GM21423 (cell line): ENCODE measurements around the gene WNT2.

Source experiments
- ATAC-seq: cut with Tn5 transposase; IDR thresholded peaks from one replicate; pipeline ENCODE4 v1.9.1; 2021; ENCODE audit warnings: mild to moderate bottlenecking, moderate library complexity; ENCODE audit not compliant: unreplicated experiment

WNT2 gene

DNA sequence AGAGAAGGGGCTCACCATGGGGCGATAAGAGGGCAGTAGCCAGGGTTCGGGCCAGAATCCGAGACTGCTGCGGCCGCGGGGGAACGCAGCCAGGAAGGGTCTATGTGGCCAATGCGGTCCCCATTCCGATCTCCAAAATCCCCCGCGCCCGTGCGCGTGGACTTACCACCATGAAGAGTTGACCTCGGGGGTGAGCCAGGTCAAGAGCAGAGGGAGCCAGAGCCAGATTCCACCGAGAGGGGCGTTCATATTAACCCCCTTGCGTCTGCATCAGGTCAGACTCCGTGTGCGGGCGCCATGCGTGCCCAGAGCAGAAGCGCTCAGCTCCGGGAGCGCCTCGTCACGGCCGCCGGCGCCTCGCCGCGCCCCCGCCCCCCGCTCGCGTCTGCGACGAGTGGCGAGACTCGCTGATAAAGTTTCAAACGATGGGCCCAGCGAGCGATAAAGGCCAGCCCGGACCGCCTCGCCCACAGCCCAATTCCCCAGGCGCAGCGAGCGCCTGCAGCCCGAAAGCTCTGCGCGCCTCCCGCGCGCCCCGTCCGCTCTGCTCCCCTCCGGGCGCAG lies at the start of gene WNT2:
WNT2 (minus strand) TSS at position 318 of the 564 bp plus-strand sequence; CDS start at position 249, 69 bp downstream.
- no peak for ATAC-seq

DNA sequence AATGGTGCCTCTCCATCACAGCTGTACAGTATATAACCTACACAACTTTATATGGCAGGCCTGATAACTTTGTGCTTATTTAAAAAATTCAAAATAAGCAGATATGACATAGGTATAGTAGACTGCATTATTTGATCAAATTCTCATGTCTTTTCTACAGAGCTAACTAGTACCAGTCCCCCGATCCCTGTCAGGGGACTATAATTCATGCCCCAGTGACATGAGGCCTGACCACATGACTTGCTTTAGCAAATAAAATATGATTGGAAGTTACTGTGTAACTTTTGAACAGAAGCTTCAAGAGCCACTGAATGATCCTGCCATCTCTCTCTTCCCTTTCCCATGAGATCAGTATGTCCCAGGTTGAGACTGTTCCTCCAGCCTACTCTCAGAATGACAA lies 49.2 kb upstream of the WNT2 start:
- ATAC-seq: no peak

DNA sequence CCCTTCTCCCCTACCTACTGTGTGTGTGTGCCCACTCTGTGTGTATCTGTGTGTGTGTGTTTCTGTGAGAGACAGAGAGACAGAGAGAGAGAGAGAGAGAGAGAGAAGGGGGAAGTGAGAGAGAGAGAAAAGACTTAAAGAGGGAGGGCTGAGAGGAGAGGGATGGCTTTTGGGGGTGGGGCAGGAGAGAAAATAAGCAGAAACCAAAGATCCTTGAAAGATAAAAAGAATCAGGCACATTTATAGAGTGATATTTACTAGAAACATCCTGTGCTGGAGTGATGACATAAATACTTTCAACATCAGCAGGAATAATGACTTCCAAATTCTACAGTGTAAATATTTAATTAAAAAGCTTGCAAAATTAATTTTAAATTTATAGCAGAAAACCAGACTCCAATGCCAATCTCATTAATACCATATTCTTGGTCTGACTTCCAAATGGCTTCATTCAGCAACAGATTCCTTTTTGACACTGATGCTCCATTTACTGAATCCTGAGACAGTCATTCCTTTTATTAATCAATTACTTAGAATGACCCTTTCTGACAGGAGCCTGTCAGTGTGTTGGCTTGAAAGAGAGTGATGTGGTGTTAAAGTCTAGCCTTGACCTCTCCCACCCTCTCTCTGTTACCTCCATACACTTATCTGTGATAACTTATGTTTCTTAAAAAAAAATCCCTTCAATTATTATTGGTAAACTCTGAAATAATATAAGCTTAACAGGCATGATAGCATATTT lies 41.7 kb upstream of the WNT2 start:
- no peak for ATAC-seq

DNA sequence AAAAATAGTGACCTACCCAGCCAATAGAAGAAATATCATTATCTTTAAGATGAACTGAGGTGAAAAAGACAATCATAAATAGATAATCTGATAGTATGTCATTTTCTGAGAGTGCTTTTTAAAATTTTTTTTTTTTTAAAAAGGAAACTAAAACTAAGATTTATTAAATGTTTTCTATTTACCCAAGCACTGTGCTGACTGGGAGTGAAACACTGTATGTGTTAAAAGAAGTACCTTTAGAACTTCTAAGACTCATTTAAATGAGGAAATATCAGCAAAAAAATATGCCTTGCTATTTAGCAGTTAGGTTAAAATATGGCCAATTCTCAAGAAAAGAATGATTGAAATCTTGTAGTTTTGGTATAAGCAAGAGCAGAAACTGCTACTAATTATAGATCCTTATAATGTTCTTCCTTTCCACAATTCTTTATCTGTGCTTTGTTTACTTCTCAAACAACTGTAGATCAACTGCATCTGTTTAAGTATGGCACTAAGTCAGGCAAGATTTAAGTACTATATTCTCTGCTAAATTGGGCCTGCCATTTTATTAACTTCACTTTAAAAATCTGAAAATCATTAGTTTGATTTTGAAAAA lies 39.5 kb upstream of the WNT2 start:
- no peak for ATAC-seq

DNA sequence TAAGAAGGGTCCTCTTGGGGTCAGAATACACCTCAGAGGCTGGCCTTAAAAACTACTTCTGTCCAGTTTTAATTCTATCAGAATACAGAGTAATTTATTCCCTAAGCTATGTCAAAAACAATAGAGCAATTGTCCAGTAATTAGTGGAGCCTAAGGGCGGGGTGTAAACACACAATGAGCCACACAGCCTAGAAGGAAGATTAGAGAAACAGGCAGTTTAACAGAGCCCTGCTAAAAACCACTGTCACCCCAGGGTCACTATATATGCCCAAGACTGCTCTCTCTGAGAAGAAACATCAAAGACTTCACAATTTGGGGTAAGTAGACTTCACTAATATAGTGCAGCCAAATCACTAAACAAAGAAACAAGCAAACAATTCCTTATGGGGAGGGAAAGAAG lies 27.2 kb upstream of the WNT2 start:
- ATAC-seq: no peak

DNA sequence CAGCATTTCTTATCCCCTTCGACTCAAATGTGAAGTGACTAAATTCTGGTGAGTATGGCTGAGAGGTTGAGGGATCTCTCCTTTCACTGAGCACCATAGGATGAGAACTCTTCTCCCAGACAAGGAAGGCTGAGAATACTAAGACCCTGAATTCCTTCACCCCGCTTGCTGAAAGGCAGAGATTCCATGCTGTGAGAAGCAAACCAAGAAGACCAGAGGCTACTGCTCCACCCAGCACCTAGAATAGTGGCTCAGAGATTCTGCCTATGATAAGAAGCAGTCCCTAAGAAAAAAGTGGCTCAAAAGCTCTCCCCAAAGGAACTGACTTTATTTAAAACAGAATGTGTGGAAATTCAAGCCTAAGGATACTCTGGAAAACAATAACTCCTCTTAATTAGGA lies 26.7 kb upstream of the WNT2 start:
- ATAC-seq: no peak

DNA sequence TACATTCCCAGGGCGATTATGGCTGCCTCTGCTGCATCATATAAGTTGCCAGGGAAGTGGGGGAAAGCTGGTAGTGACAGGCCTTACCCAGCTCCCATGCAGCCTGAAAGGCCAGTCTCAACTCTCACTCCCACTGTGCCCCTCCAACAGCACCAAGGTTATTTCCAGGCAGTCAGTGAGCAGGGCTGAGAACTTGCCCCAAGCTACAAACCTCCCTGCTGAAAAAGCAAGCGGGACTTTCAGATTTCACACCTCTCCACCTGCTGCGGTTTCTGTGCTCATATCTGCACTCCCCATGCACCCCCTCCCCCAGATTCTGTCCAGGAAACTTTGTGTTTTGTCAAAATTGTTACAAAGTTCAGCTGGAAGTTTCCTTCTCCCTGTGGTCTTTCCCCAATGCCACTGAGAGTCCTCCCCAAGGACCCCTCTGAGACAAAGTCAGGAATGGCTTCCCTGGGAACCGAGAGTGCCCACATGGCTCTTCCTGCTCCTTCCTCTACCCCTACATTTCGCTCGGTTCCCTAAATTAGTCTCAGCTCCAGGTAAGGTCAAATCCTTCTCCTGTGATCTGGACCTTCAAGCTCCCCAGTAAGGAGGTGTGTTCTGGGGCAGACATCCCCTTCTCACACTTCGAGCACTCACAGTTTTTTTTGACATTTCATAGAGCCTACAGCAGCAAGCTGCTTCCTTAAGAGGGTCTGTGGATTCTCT lies 25.3 kb upstream of the WNT2 start:
- ATAC-seq: no peak

DNA sequence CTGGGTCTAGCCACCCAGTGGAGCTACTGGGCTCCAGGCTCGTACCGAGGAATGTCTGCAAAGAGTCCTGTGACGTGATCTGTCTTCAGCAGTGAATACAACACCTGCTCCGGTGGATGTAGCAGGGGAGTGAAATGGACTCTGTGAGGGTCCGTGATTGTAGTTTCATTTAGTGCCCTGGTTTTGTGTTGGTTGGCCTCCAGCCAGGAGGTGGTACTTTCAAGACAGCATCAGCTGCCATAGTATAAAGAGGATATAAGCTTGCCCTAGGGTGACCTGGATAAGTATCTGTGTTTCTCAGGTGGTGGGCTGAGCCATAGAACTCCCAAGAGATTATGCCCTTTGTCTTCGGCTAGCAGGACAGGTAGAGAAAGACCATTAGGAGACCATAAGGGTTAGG lies 24.6 kb upstream of the WNT2 start:
- no peak for ATAC-seq

DNA sequence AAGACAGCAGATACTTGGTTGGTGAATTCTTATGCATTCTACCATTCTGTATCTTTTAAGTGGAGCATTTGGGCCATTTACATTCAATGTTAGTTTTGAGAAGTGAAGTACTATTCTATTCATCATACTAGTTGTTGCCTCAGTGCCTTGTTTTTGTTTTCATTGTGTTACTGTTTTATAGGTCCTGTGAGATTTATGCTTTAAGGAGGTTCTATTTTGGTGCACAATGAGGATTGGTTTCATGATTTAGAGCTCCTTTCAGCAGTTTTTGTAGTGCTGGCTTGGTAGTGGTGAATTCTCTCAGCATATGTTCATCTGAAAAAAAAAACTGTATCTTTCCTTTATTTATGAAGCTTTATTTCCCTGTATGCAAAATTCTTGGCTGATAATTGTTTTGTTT lies 23.3 kb upstream of the WNT2 start:
- ATAC-seq: no peak

DNA sequence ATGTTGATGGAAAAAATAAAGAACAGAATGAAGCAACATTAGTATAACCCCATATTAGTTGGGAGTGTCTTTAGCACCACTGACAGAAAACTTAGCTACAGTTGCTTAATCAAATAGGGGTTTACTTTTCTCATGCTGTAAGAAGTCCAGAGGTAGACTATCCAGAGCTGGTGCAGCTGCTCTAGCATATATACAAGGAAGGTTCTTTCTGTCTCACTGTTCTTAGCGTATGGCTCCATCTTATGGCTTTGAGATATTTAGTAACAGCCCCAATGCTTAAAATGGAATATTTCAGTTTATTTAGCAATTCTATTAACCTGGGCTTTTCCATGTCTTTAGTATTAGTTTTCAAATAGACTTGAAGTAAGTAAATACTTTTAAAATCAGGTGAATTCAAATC lies 15.2 kb upstream of the WNT2 start:
- no peak for ATAC-seq

DNA sequence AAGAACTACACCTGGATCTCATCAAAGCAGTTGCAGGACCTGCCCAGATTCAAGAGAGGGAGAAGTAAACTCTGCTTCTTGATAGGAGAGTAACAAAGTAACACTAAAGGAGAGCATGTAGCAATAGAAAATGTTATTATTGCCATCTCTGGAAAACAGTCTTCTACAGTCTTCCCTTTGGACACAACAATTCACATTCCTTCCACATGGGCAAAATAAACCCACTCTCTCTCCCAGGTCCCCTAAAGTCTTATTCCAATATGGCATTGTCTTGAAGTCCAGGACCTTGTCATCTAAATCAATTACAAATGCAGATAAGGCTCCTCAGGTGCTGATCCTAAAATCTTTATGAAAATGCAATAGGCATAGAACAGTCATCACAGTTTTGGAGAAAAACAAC lies 10.3 kb upstream of the WNT2 start:
- no peak for ATAC-seq

DNA sequence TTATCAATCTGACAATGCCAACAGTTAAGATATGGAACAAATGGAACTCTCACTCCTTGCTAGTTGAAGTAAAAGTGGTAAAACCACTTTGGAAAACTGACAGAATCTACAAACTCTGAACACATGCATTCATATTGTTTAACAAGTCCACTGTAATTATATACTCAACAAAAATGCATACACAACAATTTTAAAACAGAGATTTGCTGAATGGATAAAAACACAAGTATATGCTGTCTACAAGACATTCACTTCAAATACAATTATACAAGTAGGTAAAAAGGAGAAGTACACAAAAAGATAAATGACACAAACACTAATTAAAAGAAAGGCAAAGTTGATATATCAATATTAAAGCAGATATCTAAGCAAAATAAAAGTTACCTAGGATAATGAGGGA lies 9.2 kb upstream of the WNT2 start:
- ATAC-seq: no peak

DNA sequence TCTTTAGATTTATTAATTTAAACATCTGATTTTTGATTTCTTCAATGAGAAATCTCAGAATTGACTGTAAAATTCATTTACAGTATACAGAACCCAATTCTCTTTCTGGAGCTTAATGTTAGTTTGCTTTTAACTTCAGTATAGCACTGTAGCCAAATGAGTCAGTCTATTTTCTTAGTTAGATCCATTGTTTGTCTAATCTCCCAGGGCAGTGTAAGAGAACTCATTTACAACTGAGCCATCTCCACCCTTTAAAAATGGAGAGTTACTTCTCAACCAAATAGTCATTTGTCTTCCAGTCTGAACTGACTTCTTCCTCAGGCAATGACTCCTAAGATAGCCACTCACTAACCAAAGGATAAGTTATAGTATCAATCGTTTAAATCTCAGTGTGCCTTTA lies 3.0 kb upstream of the WNT2 start:
- no peak for ATAC-seq

DNA sequence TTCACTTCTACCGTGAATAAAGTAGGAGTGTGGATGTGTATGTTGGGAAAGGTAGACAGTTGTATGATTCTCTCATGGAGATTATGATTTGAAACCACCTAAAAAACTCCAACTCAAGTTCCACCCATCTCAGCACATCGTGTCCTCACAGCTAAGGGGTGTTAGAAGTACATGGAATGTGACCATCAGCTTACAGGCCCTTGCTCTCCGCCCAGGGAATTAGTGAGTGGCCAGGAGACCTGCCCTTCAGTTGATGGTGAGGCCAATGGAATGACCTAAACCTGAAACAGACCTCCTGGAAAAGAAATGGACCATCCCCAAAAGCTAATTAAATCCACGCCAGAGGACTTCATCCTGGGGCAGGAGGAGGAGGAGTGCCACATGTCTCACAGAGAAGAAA lies 2.1 kb upstream of the WNT2 start:
- no peak for ATAC-seq

DNA sequence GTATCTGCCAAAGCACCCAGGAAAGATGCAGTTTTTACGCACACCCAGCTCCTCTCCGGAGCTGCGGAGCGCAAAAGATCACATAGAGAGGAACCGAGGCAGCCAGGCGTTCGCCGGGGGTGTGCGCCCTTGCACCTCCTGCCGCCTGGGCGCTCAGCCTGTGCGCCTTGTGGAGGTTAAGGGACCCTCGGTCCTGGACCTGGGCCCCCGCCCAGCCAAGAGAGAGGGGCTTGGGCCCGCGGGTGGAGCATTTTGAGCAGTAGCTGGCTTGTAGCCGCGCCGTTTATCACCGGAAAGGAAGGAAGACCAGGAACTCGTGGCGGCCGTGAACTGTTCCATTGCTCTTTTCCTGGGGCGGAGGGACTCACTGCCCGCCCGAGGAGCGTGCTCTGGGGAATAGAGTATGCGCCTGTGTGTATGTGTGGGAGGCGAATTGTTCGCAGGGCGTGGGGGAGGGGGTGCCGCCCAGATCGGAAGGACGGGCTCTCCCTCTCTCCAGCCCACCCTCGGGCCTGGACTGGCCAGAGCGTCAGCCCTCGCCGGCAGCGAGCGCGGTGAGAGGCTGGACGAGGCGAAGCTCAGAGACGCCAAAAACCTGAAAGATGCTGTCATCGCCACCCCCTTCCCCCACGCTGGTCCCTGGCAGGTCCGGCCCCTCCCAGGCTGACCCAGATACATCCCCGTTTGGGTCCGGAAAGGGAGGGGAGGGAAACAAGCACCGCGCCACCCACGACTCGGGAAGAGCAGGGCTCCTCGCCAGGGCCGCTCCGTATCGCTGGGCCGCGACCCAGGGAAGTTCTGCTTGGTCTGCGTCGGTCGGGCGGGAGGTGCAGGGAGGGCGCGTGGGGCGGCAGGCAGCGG lies 1.2 kb upstream of the WNT2 start:
- ATAC-seq: no peak

DNA sequence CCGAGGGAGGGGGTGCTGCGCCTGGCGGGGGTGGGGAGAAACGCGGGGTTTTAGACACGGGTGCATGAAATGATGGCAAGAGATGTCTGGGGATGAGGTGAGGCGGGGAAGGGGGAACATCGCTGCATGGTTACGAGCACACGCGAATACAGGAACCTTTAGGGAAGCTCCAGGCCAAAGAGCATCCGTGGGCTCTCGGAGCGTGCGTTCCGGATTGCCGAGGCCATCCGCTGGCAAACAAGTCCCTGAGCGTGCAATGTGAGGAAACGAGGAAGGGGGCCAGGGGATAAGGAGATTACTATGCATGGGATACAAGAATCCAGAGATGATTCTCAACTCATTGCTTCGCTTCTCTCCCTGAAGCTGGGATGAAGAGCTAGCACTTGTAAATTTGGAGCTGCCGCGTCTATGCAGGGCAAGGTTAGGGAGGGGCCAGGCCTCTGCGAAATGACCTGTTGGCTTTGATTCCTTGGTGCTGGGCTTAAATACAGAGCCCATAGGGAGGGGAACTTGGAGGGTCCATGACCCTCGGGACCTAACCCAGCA lies 520 bp upstream of the WNT2 start:
- no peak for ATAC-seq

DNA sequence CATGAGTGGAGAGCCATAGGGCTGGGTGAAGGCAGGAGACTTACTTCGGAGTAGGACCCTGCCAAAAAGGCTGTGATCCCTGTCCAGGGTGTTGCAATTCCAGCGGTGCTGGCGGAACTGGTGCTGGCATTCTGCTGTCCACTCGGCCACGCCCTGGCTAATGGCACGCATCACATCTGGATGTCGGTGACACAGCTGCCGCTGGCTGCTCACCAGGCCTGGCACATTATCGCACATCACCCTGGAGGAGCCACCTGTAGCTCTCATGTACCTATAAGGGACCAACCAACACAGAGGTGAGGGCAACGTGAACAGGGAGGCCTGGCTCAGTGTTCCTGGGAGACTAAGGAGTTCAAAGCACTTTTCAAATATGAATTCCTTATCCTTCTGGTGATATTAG lies 2.3 kb downstream of the WNT2 start:
- no peak for ATAC-seq

DNA sequence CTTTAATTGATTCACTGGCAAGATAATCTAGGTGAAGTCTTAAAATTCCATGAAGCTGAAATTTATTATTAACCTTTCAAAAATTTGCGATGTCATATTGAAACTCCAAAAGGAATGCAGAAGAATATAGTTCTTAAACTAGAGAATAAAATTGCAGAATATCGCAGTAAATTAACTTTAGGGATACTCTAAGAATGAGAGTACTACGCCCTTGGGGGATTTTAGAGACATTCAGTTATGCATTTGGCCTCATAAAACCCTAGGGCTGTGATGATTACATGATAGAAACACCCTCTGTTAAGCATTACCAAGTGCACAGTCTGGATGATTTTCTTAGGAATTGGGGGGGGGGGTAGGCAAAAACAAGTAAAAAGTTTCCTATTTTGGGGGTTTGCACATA lies 3.7 kb downstream of the WNT2 start:
- no peak for ATAC-seq

DNA sequence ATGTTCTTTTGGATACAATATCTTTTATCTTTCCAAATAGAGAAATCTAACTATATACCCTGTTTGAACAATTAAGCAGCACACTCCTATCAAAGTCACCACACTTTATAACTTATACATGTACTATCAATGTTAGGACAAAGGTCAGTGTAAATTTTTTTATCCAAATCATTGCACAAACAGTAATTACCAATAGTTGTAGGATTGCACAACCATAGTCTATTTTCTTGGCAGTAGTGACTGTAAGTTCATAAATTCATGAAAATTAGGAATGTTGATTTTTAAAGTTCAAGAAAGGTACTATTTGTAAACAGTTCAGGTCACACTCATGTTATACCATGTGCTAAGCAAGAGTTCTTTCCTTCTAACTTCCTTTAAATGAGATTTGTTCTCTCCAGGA lies 9.3 kb downstream of the WNT2 start:
- ATAC-seq: no peak
